Measurements from ENCODE around the gene NAA38. TPM values are rescaled to one million over a fixed set of nuclear protein-coding genes. Genes with fewer than 3 reads are reported as not detected.
A peak's percentile ranks its signal among the peaks of the same experiment; 100 is the strongest.

The NAA38 gene
- total RNA-seq, 1 experiment from 2014 or later = 36.6 TPM

DNA sequence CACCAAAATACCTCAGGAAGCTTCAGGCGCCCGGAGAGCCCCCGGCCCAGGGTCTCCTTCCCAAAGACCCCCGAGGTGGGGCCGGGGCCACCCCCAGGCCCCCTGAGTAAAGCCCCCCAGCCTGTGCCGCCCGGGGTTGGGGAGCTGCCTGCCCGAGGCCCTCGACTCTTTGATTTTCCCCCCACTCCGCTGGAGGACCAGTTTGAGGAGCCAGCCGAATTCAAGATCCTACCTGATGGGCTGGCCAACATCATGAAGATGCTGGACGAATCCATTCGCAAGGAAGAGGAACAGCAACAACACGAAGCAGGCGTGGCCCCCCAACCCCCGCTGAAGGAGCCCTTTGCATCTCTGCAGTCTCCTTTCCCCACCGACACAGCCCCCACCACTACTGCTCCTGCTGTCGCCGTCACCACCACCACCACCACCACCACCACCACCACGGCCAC is 9.2 kb downstream of the NAA38 start:
- Mint-ChIP-seq H3K27me3 (ENCODE audit: unreplicated experiment) (no peaks in the 10 kb centered on the region), H3K9me3 (ENCODE audit: low read depth, unreplicated experiment) (no peaks in the 10 kb centered on the region), H3K4me3 (ENCODE audit: low read depth, unreplicated experiment) (no peak overlapping the region), H3K4me1 (ENCODE audit: low read depth, unreplicated experiment) (no peaks in the 10 kb centered on the region), H3K27ac (ENCODE audit: unreplicated experiment) (no peak overlapping the region), H3K36me3 (ENCODE audit: insufficient read depth, unreplicated experiment) (peaks cover 84% of the 10 kb centered on the region)
- BruUV-seq (replicated peaks) = no TSS peak
- CTCF ChIA-PET = no interaction called here
- TF ChIP-seq, protein P1, sequence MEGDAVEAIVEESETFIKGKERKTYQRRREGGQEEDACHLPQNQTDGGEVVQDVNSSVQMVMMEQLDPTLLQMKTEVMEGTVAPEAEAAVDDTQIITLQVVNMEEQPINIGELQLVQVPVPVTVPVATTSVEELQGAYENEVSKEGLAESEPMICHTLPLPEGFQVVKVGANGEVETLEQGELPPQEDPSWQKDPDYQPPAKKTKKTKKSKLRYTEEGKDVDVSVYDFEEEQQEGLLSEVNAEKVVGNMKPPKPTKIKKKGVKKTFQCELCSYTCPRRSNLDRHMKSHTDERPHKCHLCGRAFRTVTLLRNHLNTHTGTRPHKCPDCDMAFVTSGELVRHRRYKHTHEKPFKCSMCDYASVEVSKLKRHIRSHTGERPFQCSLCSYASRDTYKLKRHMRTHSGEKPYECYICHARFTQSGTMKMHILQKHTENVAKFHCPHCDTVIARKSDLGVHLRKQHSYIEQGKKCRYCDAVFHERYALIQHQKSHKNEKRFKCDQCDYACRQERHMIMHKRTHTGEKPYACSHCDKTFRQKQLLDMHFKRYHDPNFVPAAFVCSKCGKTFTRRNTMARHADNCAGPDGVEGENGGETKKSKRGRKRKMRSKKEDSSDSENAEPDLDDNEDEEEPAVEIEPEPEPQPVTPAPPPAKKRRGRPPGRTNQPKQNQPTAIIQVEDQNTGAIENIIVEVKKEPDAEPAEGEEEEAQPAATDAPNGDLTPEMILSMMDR (IDR thresholded peaks at IDR 0.05; ENCODE audit: unreplicated experiment) = no peak
- no peak for DNase-seq
- intact Hi-C loops (cut with micrococcal nuclease; ENCODE audit: unreplicated experiment) = no loop called here

DNA sequence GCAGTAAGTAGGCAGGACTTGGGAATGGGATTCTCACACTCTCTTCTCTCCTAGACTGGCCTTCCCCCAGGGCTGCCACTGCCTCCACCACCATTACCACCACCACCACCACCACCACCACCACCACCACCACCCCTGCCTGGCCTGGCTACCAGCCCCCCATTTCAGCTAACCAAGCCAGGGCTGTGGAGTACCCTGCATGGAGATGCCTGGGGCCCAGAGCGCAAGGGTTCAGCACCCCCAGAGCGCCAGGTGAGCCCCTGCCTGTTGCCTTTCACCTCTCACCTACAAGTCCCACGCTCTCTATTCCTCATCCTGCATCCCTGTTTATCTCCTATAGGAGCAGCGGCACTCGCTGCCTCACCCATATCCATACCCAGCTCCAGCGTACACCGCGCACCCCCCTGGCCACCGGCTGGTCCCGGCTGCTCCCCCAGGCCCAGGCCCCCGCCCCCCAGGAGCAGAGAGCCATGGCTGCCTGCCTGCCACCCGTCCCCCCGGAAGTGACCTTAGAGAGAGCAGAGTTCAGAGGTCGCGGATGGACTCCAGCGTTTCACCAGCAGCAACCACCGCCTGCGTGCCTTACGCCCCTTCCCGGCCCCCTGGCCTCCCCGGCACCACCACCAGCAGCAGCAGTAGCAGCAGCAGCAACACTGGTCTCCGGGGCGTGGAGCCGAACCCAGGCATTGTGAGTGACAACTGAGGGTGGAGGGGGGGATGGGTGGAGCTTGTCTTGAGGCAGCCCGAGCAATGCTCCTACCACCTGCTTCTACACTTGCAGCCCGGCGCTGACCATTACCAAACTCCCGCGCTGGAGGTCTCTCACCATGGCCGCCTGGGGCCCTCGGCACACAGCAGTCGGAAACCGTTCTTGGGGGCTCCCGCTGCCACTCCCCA is 10.3 kb downstream of the NAA38 start:
- TF ChIP-seq, protein P1 (IDR thresholded peaks at IDR 0.05; ENCODE audit: unreplicated experiment) = no peak
- no peak for DNase-seq
- H3K4me1 Mint-ChIP-seq (ENCODE audit: low read depth, unreplicated experiment) = no peaks in the 10 kb centered on the region
- peak overlapping the region; percentile 33 for H3K4me3 Mint-ChIP-seq (ENCODE audit: low read depth, unreplicated experiment)
- BruUV-seq (replicated peaks) = no TSS peak
- H3K36me3 Mint-ChIP-seq (ENCODE audit: insufficient read depth, unreplicated experiment) = peaks cover 86% of the 10 kb centered on the region
- no peaks in the 10 kb centered on the region for H3K27me3 Mint-ChIP-seq (ENCODE audit: unreplicated experiment)
- H3K27ac Mint-ChIP-seq (ENCODE audit: unreplicated experiment) = peak overlapping the region; percentile 52
- intact Hi-C loops (cut with micrococcal nuclease; ENCODE audit: unreplicated experiment) = no loop called here
- CTCF ChIA-PET = no interaction called here
- no peaks in the 10 kb centered on the region for H3K9me3 Mint-ChIP-seq (ENCODE audit: low read depth, unreplicated experiment)

DNA sequence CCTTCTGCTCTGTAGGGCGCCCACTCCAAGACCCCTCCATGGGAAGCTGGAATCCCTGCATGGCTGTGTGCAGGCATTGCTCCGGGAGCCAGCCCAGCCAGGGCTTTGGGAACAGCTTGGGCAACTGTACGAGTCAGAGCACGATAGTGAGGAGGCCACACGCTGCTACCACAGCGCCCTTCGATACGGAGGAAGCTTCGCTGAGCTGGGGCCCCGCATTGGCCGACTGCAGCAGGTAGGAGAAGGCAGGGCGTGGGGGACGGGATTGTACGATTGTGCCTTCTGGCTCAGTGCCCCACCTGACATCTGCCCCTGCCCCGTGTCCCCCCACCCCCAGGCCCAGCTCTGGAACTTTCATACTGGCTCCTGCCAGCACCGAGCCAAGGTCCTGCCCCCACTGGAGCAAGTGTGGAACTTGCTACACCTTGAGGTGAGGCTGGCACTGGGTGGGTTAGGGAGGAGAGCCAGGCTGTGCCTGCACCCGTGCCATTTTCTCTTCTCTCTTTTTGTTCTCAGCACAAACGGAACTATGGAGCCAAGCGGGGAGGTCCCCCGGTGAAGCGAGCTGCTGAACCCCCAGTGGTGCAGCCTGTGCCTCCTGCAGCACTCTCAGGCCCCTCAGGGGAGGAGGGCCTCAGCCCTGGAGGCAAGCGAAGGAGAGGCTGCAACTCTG is 11.2 kb downstream of the NAA38 start:
- CTCF ChIA-PET = no interaction called here
- intact Hi-C loops (cut with micrococcal nuclease; ENCODE audit: unreplicated experiment) = no loop called here
- no peaks in the 10 kb centered on the region for H3K9me3 Mint-ChIP-seq (ENCODE audit: low read depth, unreplicated experiment)
- H3K36me3 Mint-ChIP-seq (ENCODE audit: insufficient read depth, unreplicated experiment) = peaks cover 86% of the 10 kb centered on the region
- peak overlapping the region; percentile 96 for H3K4me3 Mint-ChIP-seq (ENCODE audit: low read depth, unreplicated experiment)
- peak overlapping the region; percentile 76 for H3K27ac Mint-ChIP-seq (ENCODE audit: unreplicated experiment)
- H3K4me1 Mint-ChIP-seq (ENCODE audit: low read depth, unreplicated experiment) = peaks cover 5% of the 10 kb centered on the region
- H3K27me3 Mint-ChIP-seq (ENCODE audit: unreplicated experiment) = no peaks in the 10 kb centered on the region
- BruUV-seq (replicated peaks) = no TSS peak
- no peak for DNase-seq
- TF ChIP-seq, protein P1 (IDR thresholded peaks at IDR 0.05; ENCODE audit: unreplicated experiment) = no peak

DNA sequence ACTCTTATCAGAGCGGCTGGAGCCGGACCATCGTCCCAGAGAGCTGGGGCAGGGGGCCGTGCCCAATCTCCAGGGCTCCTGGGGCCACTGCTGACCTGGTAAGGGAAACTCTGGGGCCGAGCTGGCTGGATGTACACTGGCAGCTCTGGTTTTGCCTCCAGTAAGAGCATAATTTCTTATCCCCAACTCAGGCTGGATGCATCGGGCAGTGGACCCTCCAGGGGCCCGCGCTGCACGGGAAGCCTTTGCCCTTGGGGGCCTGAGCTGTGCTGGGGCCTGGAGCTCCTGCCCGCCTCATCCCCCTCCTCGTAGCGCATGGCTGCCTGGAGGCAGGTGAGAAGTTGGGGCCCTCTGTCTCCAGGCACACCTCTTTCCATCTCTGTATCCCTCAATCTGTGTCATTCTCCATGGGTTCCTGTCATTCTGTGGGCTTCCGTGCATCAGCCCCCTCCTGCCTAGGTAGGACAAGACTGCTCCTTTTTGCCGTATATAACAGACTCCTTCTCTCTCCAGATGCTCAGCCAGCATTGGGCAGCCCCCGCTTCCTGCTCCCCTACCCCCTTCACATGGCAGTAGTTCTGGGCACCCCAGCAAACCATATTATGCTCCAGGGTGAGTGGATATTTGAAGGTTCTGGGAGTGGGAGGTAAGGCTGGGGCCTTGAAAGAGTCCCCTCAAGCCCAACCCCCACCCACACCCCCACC is 11.8 kb downstream of the NAA38 start:
- CTCF ChIA-PET = interaction anchor here (0.8 to 1.1 kb wide), 3 partner anchors 11 to 20 kb away, joined by 3 to 5 read pairs (median 3); partner anchors contain the start of gene NAA38
- intact Hi-C loops (cut with micrococcal nuclease; ENCODE audit: unreplicated experiment) = no loop called here
- H3K27me3 Mint-ChIP-seq (ENCODE audit: unreplicated experiment) = no peaks in the 10 kb centered on the region
- BruUV-seq (replicated peaks) = no TSS peak
- no peaks in the 10 kb centered on the region for H3K9me3 Mint-ChIP-seq (ENCODE audit: low read depth, unreplicated experiment)
- peak overlapping the region; percentile 96 for H3K4me3 Mint-ChIP-seq (ENCODE audit: low read depth, unreplicated experiment)
- no peak for DNase-seq
- H3K4me1 Mint-ChIP-seq (ENCODE audit: low read depth, unreplicated experiment) = peaks cover 12% of the 10 kb centered on the region
- peak overlapping the region; percentile 97 for H3K27ac Mint-ChIP-seq (ENCODE audit: unreplicated experiment)
- TF ChIP-seq, protein P1 (IDR thresholded peaks at IDR 0.05; ENCODE audit: unreplicated experiment) = no peak
- H3K36me3 Mint-ChIP-seq (ENCODE audit: insufficient read depth, unreplicated experiment) = peaks cover 86% of the 10 kb centered on the region

Measured in Calu3 (cell line).